HCT116 (cell line): Measurements from ENCODE around the gene SMIM45.

Source experiments
- ATAC-seq: fragments of 200-7000 bp; cut with Tn5 transposase; 2 replicates; pipeline ENCODE4 v1.9.1; 2020; ENCODE audit warnings: mild to moderate bottlenecking, moderate library complexity
- BruUV-seq: library from RNA; stranded (reverse); fragments of 400-500 nt; replicated peaks from 2 replicates; lab custom pipeline; 2021; lab: Mats Ljungman, UMichigan
- CTCF ChIA-PET: fragments of 300-600 bp; sonication (Branson Sonifier 250); formaldehyde crosslinking; loops from one replicate; lab custom pipeline; 2021; ENCODE audit warnings: antibody characterized with exemption; lab: Charles Lee
- POLR2A ChIA-PET: fragments of 300-600, 350-600 bp; sonication (Branson Sonifier 250); formaldehyde crosslinking; loops from one replicate; lab custom pipeline; 2021; ENCODE audit warnings: antibody characterized with exemption; lab: Charles Lee
- RAD21 ChIA-PET, 2 experiments: fragments of 300-600 bp; sonication (Branson Sonifier 250); formaldehyde crosslinking; loops; one replicate each; lab custom pipeline; 2023; ENCODE audit warnings: low total read pairs in 2 of 2; ENCODE audit not compliant: uncharacterized antibody in 2 of 2, unreplicated experiment in 2 of 2, low non-redundant PET in 1 of 2; lab: Charles Lee
- DNase-seq: peaks from one replicate; pipeline ENCODE4 v3.0.0-alpha.2; 2010; ENCODE audit warnings: low read depth, low spot score
- H2AFZ ChIP-seq: fragments of 200-600 bp; shearing (Covaris generic), sonication (generic); 2 replicates; pipeline ENCODE4 v1.6.1; 2017; ENCODE audit warnings: low read depth, mixed run types, mixed read lengths, antibody characterized with exemption, low read length; ENCODE audit not compliant: poor library complexity, severe bottlenecking
- H3K27ac ChIP-seq: 2 replicates; pipeline ENCODE4 v1.5.1; 2012; ENCODE audit warnings: low read depth, low read length
- H3K27me3 ChIP-seq: fragments of 200-600 bp; sonication (generic); 2 replicates; pipeline ENCODE4 v1.6.1; 2016; ENCODE audit warnings: mixed run types, low read length, mixed read lengths; ENCODE audit not compliant: insufficient read depth
- H3K36me3 ChIP-seq, 2 experiments: fragments of 200-500 bp in 1 of 2; fragments of 200-600 bp in 1 of 2; sonication (Bioruptor generic) in 1 of 2; sonication (generic) in 1 of 2; 2 replicates each; pipeline versions ENCODE4 v1.5.1 to v1.6.1; 2014 to 2016; ENCODE audit warnings: low read length in 2 of 2, inconsistent platforms in 1 of 2, mixed read lengths in 1 of 2, mixed run types in 1 of 2; ENCODE audit not compliant: insufficient read depth in 2 of 2, control insufficient read depth in 1 of 2
- H3K4me1 ChIP-seq, 2 experiments: fragments of 200-600 bp in 1 of 2; sonication (generic) in 1 of 2; 2 replicates each; pipeline versions ENCODE4 v1.5.1 to v1.6.1; 2012 to 2017; ENCODE audit warnings: low read length in 2 of 2, inconsistent platforms in 1 of 2, mild to moderate bottlenecking in 1 of 2, mixed read lengths in 1 of 2, mixed run types in 1 of 2, moderate library complexity in 1 of 2; ENCODE audit not compliant: insufficient read depth in 2 of 2, control insufficient read depth in 1 of 2
- H3K4me2 ChIP-seq: fragments of 200-600 bp; sonication (generic); 2 replicates; pipeline ENCODE4 v1.6.1; 2017; ENCODE audit warnings: mixed run types, low read length, mixed read lengths
- H3K4me3 ChIP-seq, 2 experiments: fragments of 200-600 bp in 1 of 2; sonication (generic) in 1 of 2; replicated peaks in 1 of 2; 2 replicates each; pipeline ENCODE4 v1.5.1; 2011 to 2016; ENCODE audit warnings: low read length in 2 of 2, control low read depth in 1 of 2, low read depth in 1 of 2, mild to moderate bottlenecking in 1 of 2, mixed read lengths in 1 of 2, mixed run types in 1 of 2
- H3K79me2 ChIP-seq: fragments of 200-600 bp; sonication (generic); 2 replicates; pipeline ENCODE4 v1.6.1; 2017; ENCODE audit warnings: mild to moderate bottlenecking, mixed run types, low read length, moderate library complexity, mixed read lengths; ENCODE audit not compliant: insufficient read depth
- H3K9ac ChIP-seq: fragments of 200-600 bp; sonication (generic); 2 replicates; pipeline ENCODE4 v1.6.1; 2016; ENCODE audit warnings: low read length, mixed read lengths
- H3K9me2 ChIP-seq: fragments of 200-600 bp; sonication (generic), shearing (Covaris generic); 2 replicates; pipeline ENCODE4 v1.6.1; 2017; ENCODE audit warnings: mixed run types, mild to moderate bottlenecking, moderate library complexity; ENCODE audit not compliant: insufficient read depth
- H3K9me3 ChIP-seq, 2 experiments: fragments of 200-500 bp in 1 of 2; fragments of 200-600 bp in 1 of 2; sonication (Bioruptor generic) in 1 of 2; sonication (generic) in 1 of 2; 2 replicates each; pipeline ENCODE4 v1.6.1; 2014 to 2017; ENCODE audit warnings: low read length in 2 of 2, mixed read lengths in 2 of 2, inconsistent platforms in 1 of 2, low read depth in 1 of 2, mild to moderate bottlenecking in 1 of 2, mixed run types in 1 of 2, moderate library complexity in 1 of 2; ENCODE audit not compliant: control insufficient read depth in 1 of 2, insufficient read depth in 1 of 2
- H4K20me1 ChIP-seq: fragments of 200-600 bp; sonication (generic), shearing (Covaris generic); 2 replicates; pipeline ENCODE4 v1.6.1; 2017; ENCODE audit warnings: mixed run types, mild to moderate bottlenecking, moderate library complexity; ENCODE audit not compliant: insufficient read depth
- JUND ChIP-seq: IDR thresholded peaks from 2 replicates; pipeline ENCODE4 v1.6.1; 2012
- MAX ChIP-seq: IDR thresholded peaks from 2 replicates; pipeline ENCODE4 v1.6.1; 2012
- POLR2A ChIP-seq: IDR thresholded peaks from 2 replicates; pipeline ENCODE4 v1.7.0; 2011; ENCODE audit warnings: borderline replicate concordance; ENCODE audit not compliant: insufficient read depth, insufficient read length; ENCODE audit errors: extremely low read depth
- POLR2AphosphoS5 ChIP-seq: IDR thresholded peaks from 2 replicates; pipeline ENCODE4 v1.6.1; 2011; ENCODE audit warnings: mild to moderate bottlenecking, low read depth, low read length, moderate library complexity
- SP1 ChIP-seq: IDR thresholded peaks from 2 replicates; pipeline ENCODE4 v1.6.1; 2012; ENCODE audit warnings: low read depth
- YY1 ChIP-seq: IDR thresholded peaks from 2 replicates; pipeline ENCODE4 v1.6.1; 2011; ENCODE audit warnings: low read length, low read depth, moderate library complexity, mild to moderate bottlenecking; ENCODE audit not compliant: insufficient replicate concordance; ENCODE audit errors: extremely low read depth
- ZFX ChIP-seq: fragments of 450-650 bp; IDR thresholded peaks from 2 replicates; pipeline ENCODE4 v1.6.1; 2017
- ZNF274 ChIP-seq: fragments of 200-500 bp; sonication (Bioruptor generic); IDR thresholded peaks from 2 replicates; pipeline ENCODE4 v1.6.1; 2014; ENCODE audit warnings: mild to moderate bottlenecking, low read depth, low read length, inconsistent platforms
- intact Hi-C: fragments of 100-400 bp; cut with micrococcal nuclease; formaldehyde crosslinking; loops from 2 replicates; pipeline ENCODE4 v1.10.0; 2022

SMIM45 gene

DNA sequence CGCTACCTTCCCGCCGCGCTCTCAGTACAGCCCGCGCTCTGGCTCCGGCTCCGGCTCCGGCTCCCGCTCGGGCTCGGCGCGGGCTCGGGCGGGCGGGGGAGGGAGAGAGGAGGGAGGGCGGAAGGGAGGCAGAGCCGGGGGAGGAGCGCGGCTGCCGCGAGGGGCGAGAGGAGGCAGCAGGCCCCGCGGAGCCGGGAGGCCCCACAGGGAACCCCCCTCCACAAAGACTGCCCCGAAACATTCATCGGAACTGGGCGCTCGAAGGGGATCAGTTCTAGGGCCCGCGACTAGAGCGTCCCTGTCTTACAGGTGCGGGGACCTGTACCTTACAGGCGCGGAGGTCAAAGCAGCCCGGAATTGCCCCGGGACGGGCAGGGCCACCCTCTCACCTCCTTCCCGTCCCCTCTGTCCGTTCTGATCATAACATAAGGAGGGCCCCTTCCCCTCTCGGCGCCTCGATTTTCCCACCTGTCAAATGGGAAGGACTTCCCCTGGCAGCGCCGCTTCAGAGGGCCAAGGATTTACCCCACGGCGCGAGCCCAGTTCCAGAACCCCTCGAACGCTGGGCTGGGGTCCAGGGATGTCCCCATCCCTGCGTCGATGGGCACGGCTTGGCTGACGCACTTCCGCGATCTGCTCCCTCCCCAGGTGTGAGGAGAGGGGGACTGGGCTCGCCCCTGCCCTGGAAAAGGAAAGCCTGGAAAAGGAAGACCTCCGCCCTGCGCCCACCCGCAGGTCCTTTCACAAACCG is 36.7 kb upstream of the SMIM45 start, which contains the start of gene SHISA8:
SHISA8 (minus strand) TSS at position 40 of the 751 bp plus-strand sequence. CDS start 407 bp downstream, outside the sequence.
- Histone ChIP-seq H3K4me3 (peak within 1 kb of the TSS; percentile 37 to 61), H3K27ac (peak within 1 kb of the TSS; percentile 41; the same call in 1 of the 2 replicates), H3K36me3 (no peaks in the 10 kb centered on the region), H4K20me1 (no peaks in the 10 kb centered on the region), H2AFZ (no peak within 1 kb of the TSS), H3K79me2 (no peaks in the 10 kb centered on the region), H3K27me3 (no peaks in the 10 kb centered on the region), H3K9me2 (no peaks in the 10 kb centered on the region), H3K4me1 (peaks cover 12 to 44% of the 10 kb centered on the region in 2 experiments), H3K9me3 (no peaks in the 10 kb centered on the region), H3K4me2 (peak within 1 kb of the TSS; percentile 74), H3K9ac (peak within 1 kb of the TSS; percentile 69)
- TF ChIP-seq ZNF274 (no peak), SP1 (no peak), YY1 (no peak), POLR2A (no peak), ZFX (peak; percentile 49; the same call in 1 of the 2 replicates), POLR2AphosphoS5 (peak; percentile 49; the same call in 1 of the 2 replicates), MAX (no peak), JUND (no peak)
- intact Hi-C loops: no loop called here
- ChIA-PET RAD21 (no interaction called here), CTCF (interaction anchor here (2.6 kb wide), 1 partner anchor 10 kb away, joined by 9 read pairs; no protein-coding TSS in a partner anchor), POLR2A (no interaction called here)
- ATAC-seq (peak; percentile 79), DNase-seq (no peak)
- BruUV-seq: no TSS peak
